KMS-11 (cell line): Measurements from ENCODE around the gene TGM3.

Source experiments
- H2AFZ ChIP-seq: fragments of 200-600 bp; sonication (generic); 2 replicates; pipeline ENCODE4 v1.6.1; 2016; ENCODE audit warnings: antibody characterized with exemption, mixed run types, low read depth
- H3K27ac ChIP-seq: fragments of 200-600 bp; sonication (generic); 2 replicates; pipeline ENCODE4 v1.6.1; 2016; ENCODE audit warnings: mild to moderate bottlenecking, mixed run types
- H3K27me3 ChIP-seq: fragments of 200-600 bp; sonication (generic); 2 replicates; pipeline ENCODE4 v1.6.1; 2017; ENCODE audit warnings: mild to moderate bottlenecking, low read depth, mixed run types, moderate library complexity; ENCODE audit not compliant: insufficient read depth
- H3K36me3 ChIP-seq: fragments of 200-600 bp; sonication (generic); 2 replicates; pipeline ENCODE4 v1.6.1; 2017; ENCODE audit warnings: mild to moderate bottlenecking, mixed run types; ENCODE audit not compliant: insufficient read depth
- H3K4me1 ChIP-seq: fragments of 200-600 bp; sonication (generic); 2 replicates; pipeline ENCODE4 v1.6.1; 2016; ENCODE audit warnings: mild to moderate bottlenecking, low read depth, mixed run types; ENCODE audit not compliant: poor library complexity, severe bottlenecking
- H3K4me2 ChIP-seq: fragments of 200-600 bp; sonication (generic); 2 replicates; pipeline ENCODE4 v1.7.0; 2016; ENCODE audit warnings: mild to moderate bottlenecking, mixed run types
- H3K4me3 ChIP-seq: fragments of 200-600 bp; sonication (generic); IDR thresholded peaks from 2 replicates; pipeline ENCODE4 v1.6.1; 2017; ENCODE audit warnings: low read depth, low read length, mixed read lengths; ENCODE audit not compliant: insufficient read depth
- H3K79me2 ChIP-seq: fragments of 200-600 bp; sonication (generic); 2 replicates; pipeline ENCODE4 v1.6.1; 2016; ENCODE audit warnings: low read depth, mixed run types; ENCODE audit not compliant: insufficient read depth
- H3K9ac ChIP-seq: fragments of 200-600 bp; sonication (generic); 2 replicates; pipeline ENCODE4 v1.6.1; 2016; ENCODE audit warnings: mild to moderate bottlenecking, mixed run types
- H4K20me1 ChIP-seq: fragments of 200-600 bp; sonication (generic); 2 replicates; pipeline ENCODE4 v1.6.1; 2016; ENCODE audit warnings: mild to moderate bottlenecking, mixed run types; ENCODE audit not compliant: insufficient read depth
- CTCF ChIP-seq: fragments of 200-600 bp; sonication (generic); conservative IDR thresholded peaks from 2 replicates; pipeline ENCODE4 v1.6.1; 2017; ENCODE audit warnings: low read depth, mild to moderate bottlenecking, antibody characterized with exemption, low read length, moderate library complexity, mixed read lengths

The TGM3 gene

GRCh38 chr20:2329286-2329685 lies 33.5 kb downstream of the TGM3 start:
- H3K79me2 ChIP-seq, result no peaks in the 10 kb centered on the region
- no peak overlapping the region for H3K9ac ChIP-seq
- H3K27ac ChIP-seq, result no peak overlapping the region
- no peaks in the 10 kb centered on the region for H3K36me3 ChIP-seq
- H3K4me1 ChIP-seq, result no peaks in the 10 kb centered on the region
- no peak overlapping the region for H3K4me3 ChIP-seq
- no peak overlapping the region for H3K4me2 ChIP-seq
- no peak overlapping the region for H2AFZ ChIP-seq
- TF ChIP-seq CTCF, result no peak
- H4K20me1 ChIP-seq, result no peaks in the 10 kb centered on the region
- no peaks in the 10 kb centered on the region for H3K27me3 ChIP-seq

DNA sequence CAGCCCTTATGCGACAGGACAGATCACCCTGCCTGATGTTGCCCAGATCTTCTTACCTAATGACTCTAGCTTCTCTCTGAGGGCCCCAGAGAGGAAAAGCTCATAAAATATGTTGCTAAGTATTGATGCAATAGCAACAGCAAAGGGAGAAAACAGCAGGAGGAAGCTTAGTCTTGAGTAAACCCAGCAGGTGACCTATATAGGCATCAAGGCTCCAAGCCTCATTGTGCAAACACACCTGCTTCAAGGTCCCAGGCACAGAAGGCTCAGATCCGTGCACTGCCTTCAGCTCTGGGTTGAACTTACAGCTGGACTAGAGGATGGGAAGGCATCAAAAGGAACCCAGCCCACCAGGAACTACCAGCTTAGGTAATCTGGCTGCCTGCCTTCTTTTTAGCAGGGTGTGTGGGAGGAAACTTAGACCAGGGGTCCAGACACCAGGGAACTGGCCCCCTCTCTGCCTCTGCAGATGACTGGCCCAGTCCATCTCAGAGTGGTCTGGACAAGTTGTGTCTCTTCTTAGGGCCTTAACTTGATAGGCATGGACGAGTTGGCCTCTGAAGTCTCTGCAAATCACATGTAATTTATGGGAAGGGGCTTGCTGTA lies 34.4 kb downstream of the TGM3 start:
- Histone ChIP-seq H3K79me2 (no peaks in the 10 kb centered on the region), H3K9ac (no peak overlapping the region), H3K4me3 (no peak overlapping the region), H3K27me3 (no peaks in the 10 kb centered on the region), H2AFZ (no peak overlapping the region), H3K36me3 (no peaks in the 10 kb centered on the region), H4K20me1 (no peaks in the 10 kb centered on the region), H3K27ac (no peak overlapping the region), H3K4me1 (no peaks in the 10 kb centered on the region), H3K4me2 (no peak overlapping the region)
- no peak for TF ChIP-seq CTCF

GRCh38 chr20:2331106-2331505 lies 35.3 kb downstream of the TGM3 start:
- H3K4me1 ChIP-seq, result no peaks in the 10 kb centered on the region

DNA sequence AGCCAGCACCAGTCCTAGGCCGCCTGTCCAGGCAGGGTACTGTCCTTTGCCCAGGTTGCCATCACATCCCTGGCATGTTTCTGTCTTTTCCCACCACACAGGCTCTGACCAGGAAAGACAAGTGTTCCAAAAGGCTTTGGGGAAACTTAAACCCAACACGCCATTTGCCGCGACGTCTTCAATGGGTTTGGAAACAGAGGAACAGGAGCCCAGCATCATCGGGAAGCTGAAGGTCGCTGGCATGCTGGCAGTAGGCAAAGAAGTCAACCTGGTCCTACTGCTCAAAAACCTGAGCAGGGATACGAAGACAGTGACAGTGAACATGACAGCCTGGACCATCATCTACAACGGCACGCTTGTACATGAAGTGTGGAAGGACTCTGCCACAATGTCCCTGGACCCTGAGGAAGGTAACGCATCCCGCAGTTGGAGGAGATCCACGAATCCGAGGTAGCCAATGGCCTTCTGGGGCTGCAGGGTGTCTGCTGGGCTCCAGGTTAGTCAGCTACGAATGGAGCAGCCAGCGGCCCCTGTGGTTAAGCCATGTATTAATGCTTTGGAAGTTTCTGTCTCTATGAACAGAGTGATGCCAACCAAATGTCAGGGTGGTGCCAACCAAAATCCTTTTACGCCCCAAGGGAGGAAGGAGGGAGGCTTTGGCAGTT lies 36.2 kb downstream of the TGM3 start:
- H3K9ac ChIP-seq, result no peak overlapping the region
- no peaks in the 10 kb centered on the region for H3K79me2 ChIP-seq
- no peak overlapping the region for H3K4me2 ChIP-seq
- no peak overlapping the region for H2AFZ ChIP-seq
- no peak overlapping the region for H3K27ac ChIP-seq
- TF ChIP-seq CTCF, result no peak
- no peaks in the 10 kb centered on the region for H3K36me3 ChIP-seq
- H3K4me3 ChIP-seq, result no peak overlapping the region
- no peaks in the 10 kb centered on the region for H3K4me1 ChIP-seq
- no peaks in the 10 kb centered on the region for H3K27me3 ChIP-seq
- no peaks in the 10 kb centered on the region for H4K20me1 ChIP-seq

More at GRCh38 chr20:2331106-2331505, 35.3 kb downstream of the TGM3 start:
- H3K79me2 ChIP-seq, result no peaks in the 10 kb centered on the region
- H3K9ac ChIP-seq, result no peak overlapping the region
- TF ChIP-seq CTCF, result no peak
- no peak overlapping the region for H3K27ac ChIP-seq
- no peak overlapping the region for H3K4me3 ChIP-seq
- H3K36me3 ChIP-seq, result no peaks in the 10 kb centered on the region
- H3K27me3 ChIP-seq, result no peaks in the 10 kb centered on the region
- H4K20me1 ChIP-seq, result no peaks in the 10 kb centered on the region
- no peak overlapping the region for H2AFZ ChIP-seq
- H3K4me2 ChIP-seq, result no peak overlapping the region
